GM23248 (cell line): ENCODE measurements around the gene SLAIN2.

Source experiments
- EZH2 ChIP-seq: fragments of 200-600 bp; sonication (generic); IDR thresholded peaks from 2 replicates; pipeline ENCODE4 v1.6.1; 2018; ENCODE audit warnings: antibody characterized with exemption, mild to moderate bottlenecking; ENCODE audit not compliant: insufficient read depth, poor library complexity, severe bottlenecking
- EZH2phosphoT487 ChIP-seq: fragments of 200-600 bp; sonication (generic); IDR thresholded peaks from 2 replicates; pipeline ENCODE4 v1.6.1; 2018; ENCODE audit warnings: antibody characterized with exemption, moderate library complexity, mild to moderate bottlenecking, low read depth; ENCODE audit not compliant: insufficient read depth

DNA sequence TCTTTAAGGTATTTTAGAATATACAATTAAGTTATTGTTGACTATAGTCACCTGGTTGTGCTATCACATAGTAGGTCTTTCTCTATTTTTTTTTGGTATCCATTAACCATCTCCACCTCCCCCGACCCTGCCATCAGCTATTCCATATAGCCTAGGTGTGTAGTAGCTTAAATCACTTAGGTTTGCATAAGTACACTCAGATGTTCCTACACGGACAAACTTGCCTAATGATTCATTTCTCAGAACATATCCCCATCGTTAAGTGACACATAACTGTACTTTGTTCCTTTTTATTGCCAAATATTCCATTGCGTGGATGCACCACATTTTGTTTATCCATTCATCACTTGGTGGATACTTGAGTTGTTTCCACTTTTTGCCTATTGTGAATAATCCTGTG is 67.9 kb downstream of the SLAIN2 start:
- no peak for TF ChIP-seq EZH2
- TF ChIP-seq EZH2phosphoT487, result no peak
